Pons (tissue), 1 donor: ENCODE measurements around the gene MCC.

Experiments used
- DNase-seq: peaks from one replicate; pipeline ENCODE4 v3.0.0-alpha.2; 2016; ENCODE audit warnings: low spot score

The MCC gene

GRCh38 chr5:113487781-113488644, at the start of gene MCC:
Gene MCC (minus strand): TSS chr5:113488453.
- peak; percentile 6 for DNase-seq

- no peak for DNase-seq
These were observed 43.4 kb upstream of the MCC start for GRCh38 chr5:113531481-113532159.

GRCh38 chr5:113527746-113528145, 39.5 kb upstream of the MCC start:
- no peak for DNase-seq

GRCh38 chr5:113526421-113526820, 38.2 kb upstream of the MCC start:
- DNase-seq, result no peak

- DNase-seq, result peak; percentile 60
These were observed 36.7 kb upstream of the MCC start for GRCh38 chr5:113524927-113525326.

GRCh38 chr5:113523168-113523567, 34.9 kb upstream of the MCC start:
- no peak for DNase-seq

GRCh38 chr5:113520899-113521298, 32.6 kb upstream of the MCC start:
- no peak for DNase-seq

- no peak for DNase-seq
These were observed 32.2 kb upstream of the MCC start for GRCh38 chr5:113520429-113520828.

GRCh38 chr5:113519412-113519811, 31.2 kb upstream of the MCC start:
- no peak for DNase-seq

- DNase-seq, result no peak
These were observed 30.6 kb upstream of the MCC start for GRCh38 chr5:113518884-113519283.

GRCh38 chr5:113514289-113514635, 26.0 kb upstream of the MCC start:
- peak; percentile 49 for DNase-seq

GRCh38 chr5:113513384-113514288, 25.4 kb upstream of the MCC start, which contains the start of gene YTHDC2:
Gene YTHDC2 (plus strand): TSS chr5:113513694. CDS start chr5:113513896, 202 bp downstream.
- DNase-seq, result peak; percentile 75

- no peak for DNase-seq
These were observed 24.1 kb upstream of the MCC start for GRCh38 chr5:113512341-113512740.

GRCh38 chr5:113510836-113511451, 22.7 kb upstream of the MCC start:
- DNase-seq, result no peak

- no peak for DNase-seq
These were observed 20.5 kb upstream of the MCC start for GRCh38 chr5:113508756-113509155.

- DNase-seq, result no peak
These were observed 19.3 kb upstream of the MCC start for GRCh38 chr5:113507601-113508000.

- DNase-seq, result no peak
These were observed 16.9 kb upstream of the MCC start for GRCh38 chr5:113505181-113505580.

GRCh38 chr5:113503146-113503545, 14.9 kb upstream of the MCC start:
- DNase-seq, result no peak

- DNase-seq, result no peak
These were observed 13.8 kb upstream of the MCC start for GRCh38 chr5:113502073-113502472.

- no peak for DNase-seq
These were observed 7.2 kb upstream of the MCC start for GRCh38 chr5:113495422-113495841.

GRCh38 chr5:113493446-113493845, 5.2 kb upstream of the MCC start:
- DNase-seq, result no peak

- DNase-seq, result no peak
These were observed 2.8 kb upstream of the MCC start for GRCh38 chr5:113491022-113491421.
